B cell (primary cell): ENCODE data around the gene HCFC1.

Source experiments
- CTCF ChIP-seq: fragments of 200-600 bp; IDR thresholded peaks from one replicate; pipeline ENCODE4 v1.8.0; 2022; ENCODE audit warnings: antibody characterized with exemption, mild to moderate bottlenecking
- EZH2 ChIP-seq: IDR thresholded peaks from 2 replicates; pipeline ENCODE4 v1.6.1; 2012; ENCODE audit warnings: borderline replicate concordance, low read depth, mild to moderate bottlenecking, moderate library complexity, low read length; ENCODE audit not compliant: insufficient read depth, poor library complexity, severe bottlenecking

GRCh38 chrX:153981771-153982533 lies 10.3 kb upstream of the HCFC1 start:
- TF ChIP-seq EZH2, result no peak
- no peak for TF ChIP-seq CTCF
